AG04450 (cell line): Measurements from ENCODE around the gene STAT4. TPM values are rescaled to one million over a fixed set of nuclear protein-coding genes. Genes with fewer than 3 reads are reported as not detected.

Source experiments
- CTCF ChIA-PET: fragments of 300-600, 350-600 bp; formaldehyde crosslinking; extraction: SDS; loops from one replicate; lab custom pipeline; 2022; ENCODE audit warnings: antibody characterized with exemption, inconsistent platforms; lab: Charles Lee
- POLR2A ChIA-PET: fragments of 350-600 bp; formaldehyde crosslinking; extraction: SDS; loops from one replicate; lab custom pipeline; 2021; ENCODE audit warnings: antibody characterized with exemption, inconsistent platforms; lab: Yijun Ruan, JAX
- DNase-seq: peaks from one replicate; pipeline ENCODE4 v3.0.0-alpha.2; 2011; ENCODE audit warnings: low read depth, low spot score
- H3K27ac ChIP-seq: one replicate; pipeline ENCODE4 v1.5.1; 2012; ENCODE audit warnings: low read depth, low read length, control low read depth
- H3K27me3 ChIP-seq: one replicate; pipeline ENCODE4 v1.6.0; 2012; ENCODE audit warnings: low read length; ENCODE audit not compliant: control insufficient read depth, insufficient read depth
- H3K4me3 ChIP-seq: 2 replicates; pipeline ENCODE4 v1.5.1; 2011; ENCODE audit warnings: mild to moderate bottlenecking, low read depth, low read length, control low read depth
- H3K9me3 ChIP-seq: 2 replicates; pipeline ENCODE4 v1.5.1; 2012; ENCODE audit warnings: low read length; ENCODE audit not compliant: control insufficient read depth, insufficient read depth
- CTCF ChIP-seq: IDR thresholded peaks from 2 replicates; pipeline ENCODE4 v1.5.1; 2011; ENCODE audit warnings: low read depth, low read length, control low read depth, inconsistent platforms
- polyA plus RNA-seq: library from polyadenylated mRNA; depleted of rRNA; stranded (reverse); fragments of >200 nt; gene quantifications from 2 replicates; pipeline ENCODE4 v1.2.3, GENCODE V29; 2011

The STAT4 gene
- polyA plus RNA-seq, 1 experiment = 1.3 TPM

DNA sequence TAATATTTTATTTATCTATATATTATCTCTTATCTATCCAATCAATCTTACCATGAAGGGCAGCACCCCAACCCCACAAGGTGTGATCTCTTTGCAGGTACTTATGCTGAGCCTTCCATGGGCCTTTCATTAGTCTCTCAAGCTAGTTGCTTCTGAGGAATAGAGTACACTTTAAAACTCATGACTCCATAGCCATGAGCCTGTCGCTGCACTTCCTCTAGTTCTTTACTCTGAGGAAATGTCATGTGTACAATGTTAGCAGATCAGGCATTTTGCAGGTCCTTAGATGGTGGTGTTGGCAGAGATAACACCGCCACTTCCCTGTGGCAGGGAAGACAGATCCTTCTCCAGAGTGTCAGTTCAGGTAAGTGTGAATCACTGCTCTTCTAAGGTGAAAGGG, 29.5 kb upstream of the STAT4 start:
- Histone ChIP-seq H3K4me3 (no peak overlapping the region), H3K9me3 (no peaks in the 10 kb centered on the region), H3K27ac (no peak overlapping the region), H3K27me3 (no peaks in the 10 kb centered on the region)
- DNase-seq = no peak
- ChIA-PET POLR2A (no interaction called here), CTCF (interaction anchor here (1.2 to 1.3 kb wide), 2 partner anchors 143 to 321 kb away, joined by 3 to 9 read pairs; no protein-coding TSS in a partner anchor)
- TF ChIP-seq CTCF = no peak

- H3K27ac ChIP-seq = no peak overlapping the region
- no peak overlapping the region for H3K4me3 ChIP-seq
- H3K27me3 ChIP-seq = no peaks in the 10 kb centered on the region
- no peak for TF ChIP-seq CTCF
- H3K9me3 ChIP-seq = no peaks in the 10 kb centered on the region
- no peak for DNase-seq
- CTCF ChIA-PET = no interaction called here
- POLR2A ChIA-PET = no interaction called here
Observed at GRCh38 chr2:191178806-191179514, 28.2 kb upstream of the STAT4 start.

DNA sequence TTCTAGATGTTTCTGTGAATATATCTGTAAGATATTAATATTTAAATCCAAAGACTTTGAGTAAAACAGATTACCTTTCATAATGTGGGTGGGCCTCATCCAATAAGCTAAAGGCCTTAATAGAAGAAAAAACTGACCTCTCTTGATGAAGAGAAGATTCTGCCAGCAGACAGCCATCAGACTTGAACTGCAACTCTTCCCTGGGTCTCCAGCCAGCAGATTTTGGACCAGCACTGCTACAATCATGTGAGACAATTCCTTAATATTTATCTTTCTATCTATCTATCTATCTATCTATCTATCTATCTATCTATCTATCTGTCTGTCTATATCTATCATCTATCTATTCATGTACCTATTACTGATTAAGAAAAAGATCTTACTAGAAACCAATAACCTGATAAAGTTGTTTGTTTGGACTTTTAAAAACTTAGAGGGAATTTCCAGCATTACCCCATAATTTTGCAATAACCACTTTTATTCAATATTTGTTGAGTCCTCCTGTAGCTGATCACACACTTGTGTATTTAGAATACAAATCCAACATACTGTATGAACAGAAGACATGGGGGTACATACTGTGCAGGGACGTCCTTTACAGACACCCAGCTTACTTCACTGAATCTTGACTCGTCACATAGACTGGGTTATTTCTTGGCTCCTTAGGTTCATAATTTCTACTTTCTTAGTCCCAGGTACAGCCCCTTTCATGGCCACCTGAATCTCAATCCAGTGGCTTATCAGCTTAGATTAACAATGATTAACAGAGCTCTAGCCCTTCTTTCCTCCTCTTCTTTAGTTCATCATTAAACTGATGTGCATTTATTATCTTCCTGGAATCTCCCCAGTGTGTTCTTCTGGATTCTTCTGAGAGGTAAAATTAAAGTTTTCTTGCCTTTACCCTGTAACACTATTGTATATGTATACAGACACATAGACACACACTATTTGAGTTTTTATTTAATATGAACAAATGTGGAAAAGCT, 27.2 kb upstream of the STAT4 start:
- Histone ChIP-seq H3K27ac (no peak overlapping the region), H3K4me3 (no peak overlapping the region), H3K9me3 (no peaks in the 10 kb centered on the region), H3K27me3 (no peaks in the 10 kb centered on the region)
- ChIA-PET CTCF (no interaction called here), POLR2A (no interaction called here)
- TF ChIP-seq CTCF = no peak
- no peak for DNase-seq

GRCh38 chr2:191176801-191177438, 26.1 kb upstream of the STAT4 start:
- no peaks in the 10 kb centered on the region for H3K9me3 ChIP-seq
- DNase-seq = no peak
- no peak for TF ChIP-seq CTCF
- H3K4me3 ChIP-seq = no peak overlapping the region
- POLR2A ChIA-PET = no interaction called here
- no peaks in the 10 kb centered on the region for H3K27me3 ChIP-seq
- no peak overlapping the region for H3K27ac ChIP-seq
- CTCF ChIA-PET = interaction anchor here (0.9 kb wide), 1 partner anchor 11 kb away, joined by 3 read pairs; no protein-coding TSS in a partner anchor
